H1 (cell line): ENCODE measurements around the gene RAB22A. TPM values are rescaled to one million over a fixed set of nuclear protein-coding genes. Genes with fewer than 3 reads are reported as not detected.

Source experiments
- CTCF ChIA-PET: fragments of 300-600 bp; sonication (Branson Sonifier 250); formaldehyde crosslinking; loops from one replicate; lab custom pipeline; 2021; ENCODE audit not compliant: partially characterized antibody; lab: Charles Lee
- POLR2A ChIA-PET: fragments of 300-600 bp; sonication (Branson Sonifier 250); formaldehyde crosslinking; loops from one replicate; lab custom pipeline; 2021; ENCODE audit warnings: inconsistent platforms; ENCODE audit not compliant: partially characterized antibody; lab: Charles Lee
- DNase-seq, 2 experiments: peaks; one replicate each; pipeline versions ENCODE4 v3.0.0 to v3.0.0-alpha.2; 2010 to 2022; ENCODE audit warnings: low spot score in 2 of 2, low read depth in 1 of 2, mixed read lengths in 1 of 2
- FAIRE-seq: peaks from 2 replicates; lab custom pipeline; 2011; peaks lifted over from hg19 to GRCh38; lab: Jason Lieb, UNC
- H2AFZ ChIP-seq: 2 replicates; pipeline ENCODE4 v1.8.1; 2012; ENCODE audit warnings: low read length, inconsistent platforms
- H2AK5ac ChIP-seq: 2 replicates; pipeline ENCODE4 v1.6.1; 2013; ENCODE audit warnings: low read depth, low read length
- H2BK120ac ChIP-seq: replicated peaks from 2 replicates; pipeline ENCODE3; 2013; ENCODE audit warnings: low read depth, low read length, inconsistent platforms
- H2BK12ac ChIP-seq: 2 replicates; pipeline ENCODE4 v1.6.1; 2013; ENCODE audit warnings: low read depth, low read length
- H2BK15ac ChIP-seq: 2 replicates; pipeline ENCODE4 v1.6.1; 2013; ENCODE audit warnings: low read length
- H2BK20ac ChIP-seq: 2 replicates; pipeline ENCODE4 v1.6.1; 2013; ENCODE audit warnings: low read length
- H2BK5ac ChIP-seq: 2 replicates; pipeline ENCODE4 v1.6.1; 2013; ENCODE audit warnings: low read depth, low read length
- H3K14ac ChIP-seq: 2 replicates; pipeline ENCODE4 v1.6.1; 2013; ENCODE audit warnings: inconsistent platforms; ENCODE audit not compliant: insufficient read length
- H3K18ac ChIP-seq: 2 replicates; pipeline ENCODE4 v1.6.1; 2013; ENCODE audit warnings: low read length; ENCODE audit errors: extremely low read depth
- H3K23ac ChIP-seq: 2 replicates; pipeline ENCODE4 v1.6.1; 2013; ENCODE audit warnings: inconsistent platforms; ENCODE audit not compliant: insufficient read length
- H3K23me2 ChIP-seq: 2 replicates; pipeline ENCODE4 v1.6.1; 2013; ENCODE audit warnings: low read depth, low read length
- H3K27ac ChIP-seq: 2 replicates; pipeline ENCODE4 v1.6.1; 2011; ENCODE audit warnings: low read depth, low read length, inconsistent platforms
- H3K27me3 ChIP-seq, 4 experiments: replicated peaks in 1 of 4; 1 replicate in 1 of 4; 2 replicates in 3 of 4; pipeline versions ENCODE4 v1.6.1 to v1.8.1; 2011 to 2013; ENCODE audit warnings: low read length in 3 of 4, mild to moderate bottlenecking in 3 of 4, inconsistent platforms in 2 of 4, mixed read lengths in 2 of 4, moderate library complexity in 1 of 4; ENCODE audit not compliant: control insufficient read depth in 3 of 4, insufficient read depth in 3 of 4; ENCODE audit errors: extremely low read depth in 1 of 4
- H3K36me3 ChIP-seq, 4 experiments: 2 replicates each; pipeline versions ENCODE4 v1.6.1 to v1.8.1; 2011 to 2013; ENCODE audit warnings: mild to moderate bottlenecking in 4 of 4, low read length in 3 of 4, moderate library complexity in 2 of 4, control low read depth in 1 of 4, inconsistent platforms in 1 of 4; ENCODE audit not compliant: insufficient read depth in 4 of 4, control insufficient read depth in 2 of 4
- H3K4ac ChIP-seq: replicated peaks from 2 replicates; pipeline ENCODE3; 2013; ENCODE audit warnings: low read length, low read depth, mixed read lengths, inconsistent platforms; ENCODE audit not compliant: insufficient read length
- H3K4me1 ChIP-seq, 4 experiments: replicated peaks in 1 of 4; 1 replicate in 1 of 4; 2 replicates in 3 of 4; pipeline versions ENCODE4 v1.6.1 to v1.8.1; 2011 to 2013; ENCODE audit warnings: low read length in 3 of 4, inconsistent platforms in 2 of 4, mixed read lengths in 1 of 4; ENCODE audit not compliant: insufficient read depth in 4 of 4, control insufficient read depth in 3 of 4
- H3K4me2 ChIP-seq, 2 experiments: 2 replicates each; pipeline versions ENCODE4 v1.6.1 to v1.8.1; 2011 to 2013; ENCODE audit warnings: low read depth in 2 of 2, low read length in 2 of 2, control low read depth in 1 of 2, inconsistent platforms in 1 of 2, mild to moderate bottlenecking in 1 of 2; ENCODE audit not compliant: insufficient read depth in 1 of 2
- H3K4me3 ChIP-seq, 4 experiments: fragments of 200-600, 300-600 bp in 1 of 4; sonication (generic), shearing (Covaris generic), sonication (Bioruptor Twin) in 1 of 4; 2 replicates each; pipeline versions ENCODE4 v1.5.1 to v1.8.1; 2011 to 2016; ENCODE audit warnings: low read length in 4 of 4, low read depth in 3 of 4, control low read depth in 2 of 4, inconsistent platforms in 2 of 4, mild to moderate bottlenecking in 2 of 4, mixed read lengths in 1 of 4, moderate library complexity in 1 of 4; ENCODE audit not compliant: insufficient read depth in 2 of 4; ENCODE audit errors: extremely low read depth in 1 of 4
- H3K56ac ChIP-seq: replicated peaks from 2 replicates; pipeline ENCODE3; 2013; ENCODE audit warnings: low read depth, mild to moderate bottlenecking, mixed read lengths, low read length, inconsistent platforms; ENCODE audit not compliant: insufficient read length
- H3K79me1 ChIP-seq: 2 replicates; pipeline ENCODE4 v1.6.1; 2013; ENCODE audit warnings: low read depth, low read length, control low read depth
- H3K79me2 ChIP-seq, 2 experiments: 2 replicates each; pipeline versions ENCODE4 v1.6.1 to v1.8.1; 2012 to 2013; ENCODE audit warnings: low read length in 2 of 2, mild to moderate bottlenecking in 2 of 2, inconsistent platforms in 1 of 2; ENCODE audit not compliant: insufficient read depth in 2 of 2, control insufficient read depth in 1 of 2
- H3K9ac ChIP-seq, 4 experiments: replicated peaks in 1 of 4; 1 replicate in 1 of 4; 2 replicates in 3 of 4; pipeline versions ENCODE4 v1.6.1 to v1.8.1; 2011 to 2013; ENCODE audit warnings: low read depth in 3 of 4, low read length in 3 of 4, control low read depth in 2 of 4, mild to moderate bottlenecking in 2 of 4, moderate library complexity in 2 of 4, inconsistent platforms in 1 of 4; ENCODE audit errors: extremely low read depth in 1 of 4
- H3K9me3 ChIP-seq, 2 experiments: 2 replicates each; pipeline versions ENCODE4 v1.6.1 to v1.8.1; 2012 to 2013; ENCODE audit warnings: mild to moderate bottlenecking in 2 of 2, moderate library complexity in 2 of 2, control low read depth in 1 of 2, inconsistent platforms in 1 of 2, low read depth in 1 of 2, low read length in 1 of 2, mixed read lengths in 1 of 2; ENCODE audit not compliant: insufficient read depth in 2 of 2
- H4K20me1 ChIP-seq, 2 experiments: replicated peaks in 1 of 2; 2 replicates each; pipeline versions ENCODE3 to v1.8.1; 2011 to 2013; ENCODE audit warnings: inconsistent platforms in 2 of 2, low read length in 2 of 2, mild to moderate bottlenecking in 1 of 2; ENCODE audit not compliant: insufficient read depth in 2 of 2, control insufficient read depth in 1 of 2
- H4K5ac ChIP-seq: 2 replicates; pipeline ENCODE4 v1.6.1; 2013; ENCODE audit warnings: low read length, low read depth, mixed read lengths, inconsistent platforms; ENCODE audit not compliant: insufficient read length
- H4K8ac ChIP-seq: 2 replicates; pipeline ENCODE4 v1.8.0; 2013; ENCODE audit warnings: mild to moderate bottlenecking, moderate library complexity, low read length, inconsistent platforms; ENCODE audit not compliant: insufficient read depth; ENCODE audit errors: extremely low read depth
- H4K91ac ChIP-seq: replicated peaks from 2 replicates; pipeline ENCODE3; 2013; ENCODE audit warnings: low read length, mixed read lengths, inconsistent platforms; ENCODE audit not compliant: insufficient read length
- EGR1 ChIP-seq: IDR thresholded peaks from 2 replicates; pipeline ENCODE4 v1.6.1; 2011; ENCODE audit warnings: low read depth, low read length, borderline replicate concordance
- GABPA ChIP-seq: IDR thresholded peaks from 2 replicates; pipeline ENCODE4 v1.6.1; 2011; ENCODE audit warnings: mild to moderate bottlenecking, low read length, moderate library complexity, borderline replicate concordance; ENCODE audit not compliant: insufficient read depth
- GTF2F1 ChIP-seq: IDR thresholded peaks from 2 replicates; pipeline ENCODE4 v1.6.1; 2012; ENCODE audit warnings: low read depth, low read length, improper control_type of control experiment, borderline replicate concordance
- HDAC6 ChIP-seq: IDR thresholded peaks from one replicate; pipeline ENCODE4 v1.7.1; 2012; ENCODE audit warnings: low read depth, mild to moderate bottlenecking, inconsistent platforms, low read length, moderate library complexity
- JUND ChIP-seq: IDR thresholded peaks from 2 replicates; pipeline ENCODE4 v1.6.1; 2011; ENCODE audit warnings: mild to moderate bottlenecking, improper control_type of control experiment, low read length
- PHF8 ChIP-seq: fragments of 200-600 bp; sonication (generic); conservative IDR thresholded peaks from 2 replicates; pipeline ENCODE4 v1.7.1; 2012; ENCODE audit warnings: low read depth, mild to moderate bottlenecking, inconsistent platforms, low read length, moderate library complexity
- POU5F1 ChIP-seq: IDR thresholded peaks from 2 replicates; pipeline ENCODE4 v1.6.1; 2011; ENCODE audit warnings: low read depth, mild to moderate bottlenecking, low read length, moderate library complexity
- SP4 ChIP-seq: IDR thresholded peaks from 2 replicates; pipeline ENCODE4 v1.6.1; 2012; ENCODE audit warnings: low read length, inconsistent platforms
- SUZ12 ChIP-seq: fragments of 200-600 bp; sonication (generic); IDR thresholded peaks from 2 replicates; pipeline ENCODE4 v1.6.1; 2012; ENCODE audit warnings: mild to moderate bottlenecking, inconsistent platforms, low read length, moderate library complexity, mixed read lengths
- TCF12 ChIP-seq: IDR thresholded peaks from 2 replicates; pipeline ENCODE4 v1.6.1; 2011; ENCODE audit warnings: low read depth, mild to moderate bottlenecking, low read length
- WGBS, 2 experiments: shearing (Covaris generic) in 1 of 2; methylation state at CpG; one replicate each; pipeline versions ENCODE4 v1.1.6 to v1.1.7; 2013 to 2015; ENCODE audit warnings: low lambda C conversion rate in 2 of 2, mixed read lengths in 2 of 2, inconsistent platforms in 1 of 2, low coverage in 1 of 2, missing lambda C conversion rate in 1 of 2; ENCODE audit not compliant: insufficient replicate concordance in 2 of 2, insufficient coverage in 1 of 2, insufficient read length in 1 of 2; ENCODE audit errors: extremely low coverage in 1 of 2, missing lambda C conversion rate in 1 of 2; 5-methylcytosine and 5-hydroxymethylcytosine counted together
- polyA plus RNA-seq, 7 experiments: library from polyadenylated mRNA; depleted of rRNA in 3 of 7; stranded (reverse) in 5 of 7; unstranded in 2 of 7; fragments of >200 nt in 5 of 7; fragments of 200-250 nt in 2 of 7; gene quantifications; 1 replicate in 5 of 7; 2 replicates in 1 of 7; 4 replicates in 1 of 7; pipeline versions ENCODE4 v1.2.1 to v1.2.3, GENCODE V29; 2011 to 2013; ENCODE audit warnings: missing spikeins in 2 of 7, mixed read lengths in 2 of 7
- total RNA-seq: library from RNA; stranded (reverse); fragmentation: NEBNext Ultra II Directional; extraction: Animal tissue kit (Norgen Biotek cat#: 25700); gene quantifications from 2 replicates; pipeline ENCODE4 v1.2.1, GENCODE V29; 2021

RAB22A gene
- total and polyA plus RNA-seq, 2 of the 8 experiments (the other 6 are each of a cell fraction or from before 2014, with no cell fraction given), result 3.1 to 6.6 TPM

DNA sequence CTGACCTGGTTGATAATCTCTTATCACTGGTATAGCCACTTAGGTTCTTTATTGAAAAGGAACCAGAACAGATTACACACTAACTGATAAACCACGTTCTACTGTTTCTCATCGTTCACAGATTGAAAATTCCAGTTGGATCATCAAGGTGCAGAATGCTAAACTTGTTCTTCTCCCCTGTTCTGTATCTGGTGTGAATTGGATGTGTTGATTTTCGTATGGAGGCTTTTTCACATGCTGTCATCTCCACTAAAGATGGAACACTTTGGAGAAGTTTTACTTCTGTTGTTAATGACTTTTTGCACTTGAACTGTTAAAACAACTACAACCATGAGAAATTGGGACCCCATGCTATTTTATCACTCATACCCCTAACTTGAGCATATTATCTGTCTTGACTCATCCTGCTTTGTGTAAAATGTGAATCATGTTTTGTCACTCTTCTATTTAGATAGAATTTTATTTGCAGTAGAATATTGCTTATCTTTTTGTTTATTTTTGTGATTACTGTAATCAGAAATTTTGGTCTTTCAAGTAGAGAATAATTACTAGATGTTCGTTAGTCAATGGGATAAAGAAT is 97.0 kb downstream of the RAB22A start:
- Histone ChIP-seq H3K18ac (no peak overlapping the region), H3K79me2 (peaks cover 16 to 98% of the 10 kb centered on the region in 2 experiments), H4K20me1 (peaks cover 2 to 5% of the 10 kb centered on the region in 2 experiments), H2AK5ac (no peak overlapping the region), H3K4me2 (no peak overlapping the region), H3K14ac (no peak overlapping the region), H3K23ac (no peak overlapping the region), H3K27ac (no peak overlapping the region), H3K56ac (no peak overlapping the region), H2AFZ (no peak overlapping the region), H2BK15ac (no peak overlapping the region), H3K23me2 (no peaks in the 10 kb centered on the region; the same call in 1 of the 2 replicates), H3K4me3 (no peak overlapping the region), H3K4ac (no peak overlapping the region), H3K36me3 (no peaks in the 10 kb centered on the region), H2BK20ac (no peak overlapping the region), H3K9ac (no peak overlapping the region; a peak in 1 of 7 replicates), H4K5ac (no peak overlapping the region), H3K4me1 (peaks cover 0 to 5% (median 3%) of the 10 kb centered on the region in 4 experiments; a peak in 3 of 7 replicates), H3K9me3 (no peaks in the 10 kb centered on the region), H2BK12ac (no peak overlapping the region), H4K8ac (no peak overlapping the region), H2BK5ac (no peak overlapping the region), H3K27me3 (no peaks in the 10 kb centered on the region), H3K79me1 (peaks cover 9% of the 10 kb centered on the region), H4K91ac (no peak overlapping the region), H2BK120ac (no peak overlapping the region)
- FAIRE-seq (no peak), DNase-seq (no peak)
- CTCF ChIA-PET, result no interaction called here
- TF ChIP-seq HDAC6, result no peak
- TF ChIP-seq EGR1, result no peak
- TF ChIP-seq TCF12, result no peak
- no peak for TF ChIP-seq SUZ12
- TF ChIP-seq GABPA, result no peak
- TF ChIP-seq PHF8, result no peak
- TF ChIP-seq POU5F1, result no peak
- no peak for TF ChIP-seq JUND
- no peak for TF ChIP-seq SP4
- TF ChIP-seq GTF2F1, result no peak
- WGBS, 2 experiments, result 86% methylated on average over 4 of the region's 4 CpGs; no CpG with 5 or more reads in 1 of the 2 experiments
- POLR2A ChIA-PET, result interaction anchor here (1.0 kb wide), 2 partner anchors 10 to 116 kb away, joined by 3 read pairs; no protein-coding TSS in a partner anchor
